Naive B cell (primary cell): ENCODE data around the gene SACS. TPM values are rescaled to one million over a fixed set of nuclear protein-coding genes. Genes with fewer than 3 reads are reported as not detected.

Experiments used
- ATAC-seq, 2 donors: fragments of 150-1000 bp; cut with Tn5 transposase; 2 replicates each; pipeline ENCODE4 v1.10.0; 2021; ENCODE audit warnings: low read depth in 2 of 2, mild to moderate bottlenecking in 2 of 2, moderate library complexity in 2 of 2
- DNase-seq: peaks from one replicate; pipeline ENCODE4 v3.0.0; 2022
- H3K27ac Mint-ChIP-seq, 6 donors: one replicate each; pipeline ENCODE4 v1.8.0; 2020 to 2022; ENCODE audit warnings: mild to moderate bottlenecking in 6 of 6, mixed read lengths in 6 of 6, moderate library complexity in 5 of 6, inconsistent platforms in 2 of 6
- H3K27me3 Mint-ChIP-seq, 3 donors: one replicate each; pipeline ENCODE4 v1.8.0; 2021 to 2022; ENCODE audit warnings: mixed read lengths in 3 of 3, mild to moderate bottlenecking in 1 of 3
- H3K36me3 Mint-ChIP-seq, 2 donors: one replicate each; pipeline ENCODE4 v1.8.0; 2020 to 2022; ENCODE audit warnings: mixed read lengths in 2 of 2, inconsistent platforms in 1 of 2, mild to moderate bottlenecking in 1 of 2
- H3K4me1 Mint-ChIP-seq, 3 donors: one replicate each; pipeline ENCODE4 v1.8.0; 2020 to 2022; ENCODE audit warnings: mixed read lengths in 3 of 3, inconsistent platforms in 1 of 3, mild to moderate bottlenecking in 1 of 3, moderate library complexity in 1 of 3
- H3K4me3 Mint-ChIP-seq, 8 donors: one replicate each; pipeline ENCODE4 v1.8.0; 2020 to 2022; ENCODE audit warnings: mild to moderate bottlenecking in 8 of 8, mixed read lengths in 8 of 8, moderate library complexity in 8 of 8, inconsistent platforms in 2 of 8
- H3K9me3 Mint-ChIP-seq, 7 donors: one replicate each; pipeline ENCODE4 v1.8.0; 2020 to 2022; ENCODE audit warnings: mixed read lengths in 7 of 7, mild to moderate bottlenecking in 5 of 7, inconsistent platforms in 2 of 7, moderate library complexity in 1 of 7
- polyA plus RNA-seq, 6 donors: library from polyadenylated mRNA; unstranded; fragments of 300-500 nt; fragmentation: Illumina TruSeq; gene quantifications; one replicate each; pipeline ENCODE4 v1.2.3, GENCODE V29; 2021; ENCODE audit warnings: low read depth in 6 of 6

SACS gene
- polyA plus RNA-seq, 6 donors from 2014 or later = 0.33 to 1.7 (median 1.5) TPM

- Mint-ChIP-seq H3K27me3 (peaks cover 45 to 62% (median 50%) of the 10 kb centered on the region in 3 donors), H3K4me3 (peak overlapping the region; percentile 73 to 92 (median 86)), H3K27ac (peak overlapping the region in 2 of 6 donors; percentile 29 to 36), H3K9me3 (peaks cover 0 to 2% (median 0%) of the 10 kb centered on the region in 7 donors), H3K4me1 (peaks cover 5 to 6% (median 6%) of the 10 kb centered on the region in 3 donors), H3K36me3 (no peaks in the 10 kb centered on the region)
- DNase-seq (peak; percentile 61), ATAC-seq (peak; percentile 90 to 91)
Observed at GRCh38 chr13:23466144-23467002, 32.9 kb upstream of the SACS start.

GRCh38 chr13:23463661-23464060 lies 30.2 kb upstream of the SACS start:
- H3K27ac Mint-ChIP-seq = no peak overlapping the region
- DNase-seq = no peak

GRCh38 chr13:23462815-23463559 lies 29.5 kb upstream of the SACS start:
- Mint-ChIP-seq H3K9me3 (peaks cover 0 to 2% (median 0%) of the 10 kb centered on the region in 7 donors), H3K4me3 (no peak overlapping the region), H3K27ac (no peak overlapping the region), H3K27me3 (peaks cover 44 to 50% (median 44%) of the 10 kb centered on the region in 3 donors), H3K36me3 (no peaks in the 10 kb centered on the region), H3K4me1 (peaks cover 21 to 27% (median 26%) of the 10 kb centered on the region in 3 donors)
- ATAC-seq = no peak
- no peak for DNase-seq

More at GRCh38 chr13:23463661-23464060, 30.2 kb upstream of the SACS start:
- Mint-ChIP-seq H3K4me1 (peaks cover 21 to 27% (median 26%) of the 10 kb centered on the region in 3 donors), H3K36me3 (no peaks in the 10 kb centered on the region), H3K4me3 (no peak overlapping the region), H3K27me3 (peaks cover 44 to 50% (median 49%) of the 10 kb centered on the region in 3 donors), H3K9me3 (peaks cover 0 to 2% (median 0%) of the 10 kb centered on the region in 7 donors)
- no peak for ATAC-seq

GRCh38 chr13:23461544-23461943 lies 28.0 kb upstream of the SACS start:
- H3K9me3 Mint-ChIP-seq = peaks cover 0 to 2% (median 0%) of the 10 kb centered on the region in 7 donors
- H3K27ac Mint-ChIP-seq = no peak overlapping the region
- H3K4me3 Mint-ChIP-seq = no peak overlapping the region
- H3K27me3 Mint-ChIP-seq = peaks cover 46 to 55% (median 48%) of the 10 kb centered on the region in 3 donors
- no peak for DNase-seq
- no peak for ATAC-seq
- H3K4me1 Mint-ChIP-seq = peaks cover 16 to 27% (median 23%) of the 10 kb centered on the region in 3 donors
- H3K36me3 Mint-ChIP-seq = no peaks in the 10 kb centered on the region

- ATAC-seq = no peak
- no peak for DNase-seq
- peaks cover 16 to 27% (median 20%) of the 10 kb centered on the region in 3 donors for H3K4me1 Mint-ChIP-seq
- H3K4me3 Mint-ChIP-seq = no peak overlapping the region
- peaks cover 0 to 2% (median 0%) of the 10 kb centered on the region in 7 donors for H3K9me3 Mint-ChIP-seq
- H3K27me3 Mint-ChIP-seq = peaks cover 50 to 57% (median 50%) of the 10 kb centered on the region in 3 donors
- no peak overlapping the region for H3K27ac Mint-ChIP-seq
- H3K36me3 Mint-ChIP-seq = no peaks in the 10 kb centered on the region
Observed at GRCh38 chr13:23460921-23461320, 27.4 kb upstream of the SACS start.

- Mint-ChIP-seq H3K4me1 (peaks cover 16 to 27% (median 20%) of the 10 kb centered on the region in 3 donors), H3K27me3 (peaks cover 46 to 57% (median 49%) of the 10 kb centered on the region in 3 donors), H3K4me3 (peak overlapping the region in 4 of 8 donors; percentile 2 to 70 (median 36)), H3K27ac (peak overlapping the region in 2 of 6 donors; percentile 32 to 40), H3K36me3 (no peaks in the 10 kb centered on the region), H3K9me3 (peaks cover 0 to 2% (median 0%) of the 10 kb centered on the region in 7 donors)
- peak; percentile 40 for DNase-seq
- ATAC-seq = peak; percentile 92
Observed at GRCh38 chr13:23460309-23460708, 26.8 kb upstream of the SACS start.

- Mint-ChIP-seq H3K4me3 (no peak overlapping the region), H3K4me1 (peaks cover 16 to 27% (median 20%) of the 10 kb centered on the region in 3 donors), H3K36me3 (no peaks in the 10 kb centered on the region), H3K27me3 (peaks cover 51 to 67% (median 55%) of the 10 kb centered on the region in 3 donors), H3K27ac (no peak overlapping the region), H3K9me3 (no peaks in the 10 kb centered on the region)
- DNase-seq (no peak), ATAC-seq (no peak)
Observed at GRCh38 chr13:23458989-23459388, 25.5 kb upstream of the SACS start.

GRCh38 chr13:23456437-23457210 lies 23.1 kb upstream of the SACS start:
- Mint-ChIP-seq H3K4me1 (peaks cover 16 to 21% (median 20%) of the 10 kb centered on the region in 3 donors), H3K27ac (no peak overlapping the region), H3K27me3 (peaks cover 40 to 67% (median 44%) of the 10 kb centered on the region in 3 donors), H3K4me3 (no peak overlapping the region), H3K36me3 (no peaks in the 10 kb centered on the region), H3K9me3 (no peaks in the 10 kb centered on the region)
- DNase-seq = no peak
- ATAC-seq = no peak

- Mint-ChIP-seq H3K4me1 (peaks cover 11 to 16% (median 14%) of the 10 kb centered on the region in 3 donors), H3K27ac (no peak overlapping the region), H3K4me3 (peak overlapping the region in 1 of 8 donors; percentile 38), H3K36me3 (no peaks in the 10 kb centered on the region), H3K27me3 (peaks cover 42 to 71% (median 48%) of the 10 kb centered on the region in 3 donors), H3K9me3 (no peaks in the 10 kb centered on the region)
- ATAC-seq (no peak), DNase-seq (no peak)
Observed at GRCh38 chr13:23455401-23456185, 22.1 kb upstream of the SACS start.

GRCh38 chr13:23453132-23453531 lies 19.6 kb upstream of the SACS start:
- Mint-ChIP-seq H3K4me1 (no peaks in the 10 kb centered on the region), H3K36me3 (no peaks in the 10 kb centered on the region), H3K9me3 (no peaks in the 10 kb centered on the region), H3K27ac (no peak overlapping the region), H3K4me3 (no peak overlapping the region), H3K27me3 (peaks cover 41 to 54% (median 44%) of the 10 kb centered on the region in 3 donors)
- ATAC-seq = no peak
- DNase-seq = no peak

- DNase-seq (no peak), ATAC-seq (no peak)
- no peaks in the 10 kb centered on the region for H3K9me3 Mint-ChIP-seq
- H3K27me3 Mint-ChIP-seq = peaks cover 24 to 37% (median 35%) of the 10 kb centered on the region in 3 donors
- H3K27ac Mint-ChIP-seq = peak overlapping the region in 1 of 6 donors; percentile 71
- H3K4me1 Mint-ChIP-seq = no peaks in the 10 kb centered on the region
- H3K4me3 Mint-ChIP-seq = no peak overlapping the region
- no peaks in the 10 kb centered on the region for H3K36me3 Mint-ChIP-seq
Observed at GRCh38 chr13:23450340-23451046, 17.0 kb upstream of the SACS start.
